Activated naive CD8-positive, alpha-beta T cell (primary cell): Measurements from ENCODE around the gene CSNK2B.

Experiments
- H3K27ac Mint-ChIP-seq: one replicate; pipeline ENCODE4 v1.8.0; 2021; ENCODE audit warnings: mixed read lengths
- H3K27me3 Mint-ChIP-seq: one replicate; pipeline ENCODE4 v1.8.0; 2021; ENCODE audit warnings: mixed read lengths
- H3K36me3 Mint-ChIP-seq: one replicate; pipeline ENCODE4 v1.8.0; 2021; ENCODE audit warnings: mixed read lengths
- H3K4me1 Mint-ChIP-seq: one replicate; pipeline ENCODE4 v1.8.0; 2021; ENCODE audit warnings: low read depth, mixed read lengths
- H3K4me3 Mint-ChIP-seq: one replicate; pipeline ENCODE4 v1.8.0; 2021; ENCODE audit warnings: mild to moderate bottlenecking, mixed read lengths
- H3K9me3 Mint-ChIP-seq: one replicate; pipeline ENCODE4 v1.8.0; 2021; ENCODE audit warnings: low read depth, mixed read lengths

The CSNK2B gene

GRCh38 chr6:31687860-31688693 is 22.2 kb downstream of the CSNK2B start:
- no peaks in the 10 kb centered on the region for H3K27me3 Mint-ChIP-seq
- H3K4me1 Mint-ChIP-seq = no peaks in the 10 kb centered on the region
- H3K9me3 Mint-ChIP-seq = no peaks in the 10 kb centered on the region
- H3K27ac Mint-ChIP-seq = peak overlapping the region; percentile 16
- H3K4me3 Mint-ChIP-seq = no peak overlapping the region
- no peaks in the 10 kb centered on the region for H3K36me3 Mint-ChIP-seq

GRCh38 chr6:31689249-31690110 is 23.6 kb downstream of the CSNK2B start:
- no peaks in the 10 kb centered on the region for H3K36me3 Mint-ChIP-seq
- peak overlapping the region; percentile 41 for H3K27ac Mint-ChIP-seq
- H3K4me3 Mint-ChIP-seq = no peak overlapping the region
- no peaks in the 10 kb centered on the region for H3K27me3 Mint-ChIP-seq
- no peaks in the 10 kb centered on the region for H3K9me3 Mint-ChIP-seq
- H3K4me1 Mint-ChIP-seq = no peaks in the 10 kb centered on the region

GRCh38 chr6:31690231-31691077 is 24.6 kb downstream of the CSNK2B start:
- peak overlapping the region; percentile 41 for H3K27ac Mint-ChIP-seq
- no peak overlapping the region for H3K4me3 Mint-ChIP-seq
- no peaks in the 10 kb centered on the region for H3K27me3 Mint-ChIP-seq
- no peaks in the 10 kb centered on the region for H3K36me3 Mint-ChIP-seq
- H3K9me3 Mint-ChIP-seq = no peaks in the 10 kb centered on the region
- H3K4me1 Mint-ChIP-seq = no peaks in the 10 kb centered on the region

- Mint-ChIP-seq H3K27me3 (no peaks in the 10 kb centered on the region), H3K4me1 (no peaks in the 10 kb centered on the region), H3K4me3 (no peak overlapping the region), H3K36me3 (no peaks in the 10 kb centered on the region), H3K27ac (no peak overlapping the region), H3K9me3 (no peaks in the 10 kb centered on the region)
Observed at GRCh38 chr6:31691078-31691463, 25.2 kb downstream of the CSNK2B start.

- no peaks in the 10 kb centered on the region for H3K36me3 Mint-ChIP-seq
- no peaks in the 10 kb centered on the region for H3K27me3 Mint-ChIP-seq
- no peaks in the 10 kb centered on the region for H3K4me1 Mint-ChIP-seq
- no peak overlapping the region for H3K27ac Mint-ChIP-seq
- H3K9me3 Mint-ChIP-seq = no peaks in the 10 kb centered on the region
- H3K4me3 Mint-ChIP-seq = no peak overlapping the region
Observed at GRCh38 chr6:31691564-31692108, 25.8 kb downstream of the CSNK2B start.

- Mint-ChIP-seq H3K36me3 (no peaks in the 10 kb centered on the region), H3K27me3 (no peaks in the 10 kb centered on the region), H3K4me1 (peaks cover 2% of the 10 kb centered on the region), H3K27ac (no peak overlapping the region), H3K9me3 (no peaks in the 10 kb centered on the region), H3K4me3 (no peak overlapping the region)
Observed at GRCh38 chr6:31692353-31692752, 26.5 kb downstream of the CSNK2B start.

- peaks cover 7% of the 10 kb centered on the region for H3K4me1 Mint-ChIP-seq
- H3K27ac Mint-ChIP-seq = no peak overlapping the region
- no peak overlapping the region for H3K4me3 Mint-ChIP-seq
- no peaks in the 10 kb centered on the region for H3K36me3 Mint-ChIP-seq
- H3K27me3 Mint-ChIP-seq = no peaks in the 10 kb centered on the region
- no peaks in the 10 kb centered on the region for H3K9me3 Mint-ChIP-seq
Observed at GRCh38 chr6:31692886-31693285, 27.0 kb downstream of the CSNK2B start.

GRCh38 chr6:31693535-31693934 is 27.7 kb downstream of the CSNK2B start:
- Mint-ChIP-seq H3K9me3 (no peaks in the 10 kb centered on the region), H3K27ac (no peak overlapping the region), H3K36me3 (peaks cover 2% of the 10 kb centered on the region), H3K4me1 (peaks cover 10% of the 10 kb centered on the region), H3K4me3 (no peak overlapping the region), H3K27me3 (no peaks in the 10 kb centered on the region)

GRCh38 chr6:31697555-31697954 is 31.7 kb downstream of the CSNK2B start:
- Mint-ChIP-seq H3K27ac (peak overlapping the region; percentile 17), H3K4me1 (peaks cover 33% of the 10 kb centered on the region), H3K4me3 (no peak overlapping the region), H3K27me3 (no peaks in the 10 kb centered on the region), H3K9me3 (no peaks in the 10 kb centered on the region), H3K36me3 (peaks cover 2% of the 10 kb centered on the region)

- no peaks in the 10 kb centered on the region for H3K9me3 Mint-ChIP-seq
- H3K4me1 Mint-ChIP-seq = peaks cover 38% of the 10 kb centered on the region
- H3K36me3 Mint-ChIP-seq = peaks cover 4% of the 10 kb centered on the region
- H3K4me3 Mint-ChIP-seq = peak overlapping the region; percentile 100
- peak overlapping the region; percentile 46 for H3K27ac Mint-ChIP-seq
- H3K27me3 Mint-ChIP-seq = no peaks in the 10 kb centered on the region
Observed at GRCh38 chr6:31700740-31701401, 35.0 kb downstream of the CSNK2B start.

- Mint-ChIP-seq H3K36me3 (peaks cover 4% of the 10 kb centered on the region), H3K4me3 (peak overlapping the region; percentile 100), H3K27me3 (no peaks in the 10 kb centered on the region), H3K27ac (peak overlapping the region; percentile 98), H3K4me1 (peaks cover 38% of the 10 kb centered on the region), H3K9me3 (no peaks in the 10 kb centered on the region)
Observed at GRCh38 chr6:31701666-31702404, 36.0 kb downstream of the CSNK2B start.

GRCh38 chr6:31702405-31702818 is 36.5 kb downstream of the CSNK2B start:
- H3K4me1 Mint-ChIP-seq = peaks cover 35% of the 10 kb centered on the region
- peaks cover 4% of the 10 kb centered on the region for H3K36me3 Mint-ChIP-seq
- no peaks in the 10 kb centered on the region for H3K27me3 Mint-ChIP-seq
- peak overlapping the region; percentile 100 for H3K4me3 Mint-ChIP-seq
- no peaks in the 10 kb centered on the region for H3K9me3 Mint-ChIP-seq
- H3K27ac Mint-ChIP-seq = peak overlapping the region; percentile 98

- Mint-ChIP-seq H3K36me3 (peaks cover 2% of the 10 kb centered on the region), H3K4me3 (peak within 1 kb of the TSS; percentile 100), H3K4me1 (peaks cover 29% of the 10 kb centered on the region), H3K27ac (peak within 1 kb of the TSS; percentile 98), H3K27me3 (no peaks in the 10 kb centered on the region), H3K9me3 (no peaks in the 10 kb centered on the region)
Observed at GRCh38 chr6:31702819-31703716, 37.2 kb downstream of the CSNK2B start, which contains the start of gene ABHD16A. TSS of gene ABHD16A (minus strand) at chr6:31703324. CDS start at chr6:31703281, 43 bp downstream.
